ENCODE measurements around the gene PTPN9. TPM values are rescaled to one million over a fixed set of nuclear protein-coding genes. Genes with fewer than 3 reads are reported as not detected.
A peak's percentile ranks its signal among the peaks of the same experiment; 100 is the strongest.

The PTPN9 gene
- total and polyA plus RNA-seq, 2 of the 13 experiments (the other 11 are each of a cell fraction or from before 2014, with no cell fraction given) = 16.6 to 19.9 TPM

GRCh38 chr15:75453703-75454470 lies 125.2 kb downstream of the PTPN9 start (continued):
- TF ChIP-seq, protein P1, sequence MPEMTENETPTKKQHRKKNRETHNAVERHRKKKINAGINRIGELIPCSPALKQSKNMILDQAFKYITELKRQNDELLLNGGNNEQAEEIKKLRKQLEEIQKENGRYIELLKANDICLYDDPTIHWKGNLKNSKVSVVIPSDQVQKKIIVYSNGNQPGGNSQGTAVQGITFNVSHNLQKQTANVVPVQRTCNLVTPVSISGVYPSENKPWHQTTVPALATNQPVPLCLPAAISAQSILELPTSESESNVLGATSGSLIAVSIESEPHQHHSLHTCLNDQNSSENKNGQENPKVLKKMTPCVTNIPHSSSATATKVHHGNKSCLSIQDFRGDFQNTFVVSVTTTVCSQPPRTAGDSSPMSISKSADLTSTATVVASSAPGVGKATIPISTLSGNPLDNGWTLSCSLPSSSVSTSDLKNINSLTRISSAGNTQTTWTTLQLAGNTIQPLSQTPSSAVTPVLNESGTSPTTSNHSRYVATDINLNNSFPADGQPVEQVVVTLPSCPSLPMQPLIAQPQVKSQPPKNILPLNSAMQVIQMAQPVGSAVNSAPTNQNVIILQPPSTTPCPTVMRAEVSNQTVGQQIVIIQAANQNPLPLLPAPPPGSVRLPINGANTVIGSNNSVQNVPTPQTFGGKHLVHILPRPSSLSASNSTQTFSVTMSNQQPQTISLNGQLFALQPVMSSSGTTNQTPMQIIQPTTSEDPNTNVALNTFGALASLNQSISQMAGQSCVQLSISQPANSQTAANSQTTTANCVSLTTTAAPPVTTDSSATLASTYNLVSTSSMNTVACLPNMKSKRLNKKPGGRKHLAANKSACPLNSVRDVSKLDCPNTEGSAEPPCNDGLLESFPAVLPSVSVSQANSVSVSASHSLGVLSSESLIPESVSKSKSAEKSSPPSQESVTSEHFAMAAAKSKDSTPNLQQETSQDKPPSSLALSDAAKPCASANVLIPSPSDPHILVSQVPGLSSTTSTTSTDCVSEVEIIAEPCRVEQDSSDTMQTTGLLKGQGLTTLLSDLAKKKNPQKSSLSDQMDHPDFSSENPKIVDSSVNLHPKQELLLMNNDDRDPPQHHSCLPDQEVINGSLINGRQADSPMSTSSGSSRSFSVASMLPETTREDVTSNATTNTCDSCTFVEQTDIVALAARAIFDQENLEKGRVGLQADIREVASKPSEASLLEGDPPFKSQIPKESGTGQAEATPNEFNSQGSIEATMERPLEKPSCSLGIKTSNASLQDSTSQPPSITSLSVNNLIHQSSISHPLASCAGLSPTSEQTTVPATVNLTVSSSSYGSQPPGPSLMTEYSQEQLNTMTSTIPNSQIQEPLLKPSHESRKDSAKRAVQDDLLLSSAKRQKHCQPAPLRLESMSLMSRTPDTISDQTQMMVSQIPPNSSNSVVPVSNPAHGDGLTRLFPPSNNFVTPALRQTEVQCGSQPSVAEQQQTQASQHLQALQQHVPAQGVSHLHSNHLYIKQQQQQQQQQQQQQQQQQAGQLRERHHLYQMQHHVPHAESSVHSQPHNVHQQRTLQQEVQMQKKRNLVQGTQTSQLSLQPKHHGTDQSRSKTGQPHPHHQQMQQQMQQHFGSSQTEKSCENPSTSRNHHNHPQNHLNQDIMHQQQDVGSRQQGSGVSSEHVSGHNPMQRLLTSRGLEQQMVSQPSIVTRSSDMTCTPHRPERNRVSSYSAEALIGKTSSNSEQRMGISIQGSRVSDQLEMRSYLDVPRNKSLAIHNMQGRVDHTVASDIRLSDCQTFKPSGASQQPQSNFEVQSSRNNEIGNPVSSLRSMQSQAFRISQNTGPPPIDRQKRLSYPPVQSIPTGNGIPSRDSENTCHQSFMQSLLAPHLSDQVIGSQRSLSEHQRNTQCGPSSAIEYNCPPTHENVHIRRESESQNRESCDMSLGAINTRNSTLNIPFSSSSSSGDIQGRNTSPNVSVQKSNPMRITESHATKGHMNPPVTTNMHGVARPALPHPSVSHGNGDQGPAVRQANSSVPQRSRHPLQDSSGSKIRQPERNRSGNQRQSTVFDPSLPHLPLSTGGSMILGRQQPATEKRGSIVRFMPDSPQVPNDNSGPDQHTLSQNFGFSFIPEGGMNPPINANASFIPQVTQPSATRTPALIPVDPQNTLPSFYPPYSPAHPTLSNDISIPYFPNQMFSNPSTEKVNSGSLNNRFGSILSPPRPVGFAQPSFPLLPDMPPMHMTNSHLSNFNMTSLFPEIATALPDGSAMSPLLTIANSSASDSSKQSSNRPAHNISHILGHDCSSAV (CRISPR knock-in tag; IDR thresholded peaks at IDR 0.05; ENCODE audit: borderline replicate concordance) = no peak
- TF ChIP-seq, protein P2, sequence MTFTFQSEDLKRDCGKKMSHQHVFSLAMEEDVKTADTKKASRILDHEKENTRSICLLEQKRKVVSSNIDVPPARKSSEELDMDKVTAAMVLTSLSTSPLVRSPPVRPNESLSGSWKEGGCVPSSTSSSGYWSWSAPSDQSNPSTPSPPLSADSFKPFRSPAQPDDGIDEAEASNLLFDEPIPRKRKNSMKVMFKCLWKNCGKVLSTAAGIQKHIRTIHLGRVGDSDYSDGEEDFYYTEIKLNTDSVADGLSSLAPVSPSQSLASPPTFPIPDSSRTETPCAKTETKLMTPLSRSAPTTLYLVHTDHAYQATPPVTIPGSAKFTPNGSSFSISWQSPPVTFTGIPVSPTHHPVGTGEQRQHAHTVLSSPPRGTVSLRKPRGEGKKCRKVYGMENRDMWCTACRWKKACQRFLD (CRISPR knock-in tag; IDR thresholded peaks at IDR 0.05; ENCODE audit: borderline replicate concordance) = 0 out of 2 replicates have a peak, but pooled peaks have one; percentile 12
- TF ChIP-seq WIZ (CRISPR knock-in tag; IDR thresholded peaks at IDR 0.05) = no peak
- TF ChIP-seq HOXA9 (CRISPR knock-in tag; IDR thresholded peaks at IDR 0.05; ENCODE audit: borderline replicate concordance) = no peak
- no peak for TF ChIP-seq SOX5 (CRISPR knock-in tag; IDR thresholded peaks at IDR 0.05; ENCODE audit: borderline replicate concordance)
- TF ChIP-seq, protein P3, sequence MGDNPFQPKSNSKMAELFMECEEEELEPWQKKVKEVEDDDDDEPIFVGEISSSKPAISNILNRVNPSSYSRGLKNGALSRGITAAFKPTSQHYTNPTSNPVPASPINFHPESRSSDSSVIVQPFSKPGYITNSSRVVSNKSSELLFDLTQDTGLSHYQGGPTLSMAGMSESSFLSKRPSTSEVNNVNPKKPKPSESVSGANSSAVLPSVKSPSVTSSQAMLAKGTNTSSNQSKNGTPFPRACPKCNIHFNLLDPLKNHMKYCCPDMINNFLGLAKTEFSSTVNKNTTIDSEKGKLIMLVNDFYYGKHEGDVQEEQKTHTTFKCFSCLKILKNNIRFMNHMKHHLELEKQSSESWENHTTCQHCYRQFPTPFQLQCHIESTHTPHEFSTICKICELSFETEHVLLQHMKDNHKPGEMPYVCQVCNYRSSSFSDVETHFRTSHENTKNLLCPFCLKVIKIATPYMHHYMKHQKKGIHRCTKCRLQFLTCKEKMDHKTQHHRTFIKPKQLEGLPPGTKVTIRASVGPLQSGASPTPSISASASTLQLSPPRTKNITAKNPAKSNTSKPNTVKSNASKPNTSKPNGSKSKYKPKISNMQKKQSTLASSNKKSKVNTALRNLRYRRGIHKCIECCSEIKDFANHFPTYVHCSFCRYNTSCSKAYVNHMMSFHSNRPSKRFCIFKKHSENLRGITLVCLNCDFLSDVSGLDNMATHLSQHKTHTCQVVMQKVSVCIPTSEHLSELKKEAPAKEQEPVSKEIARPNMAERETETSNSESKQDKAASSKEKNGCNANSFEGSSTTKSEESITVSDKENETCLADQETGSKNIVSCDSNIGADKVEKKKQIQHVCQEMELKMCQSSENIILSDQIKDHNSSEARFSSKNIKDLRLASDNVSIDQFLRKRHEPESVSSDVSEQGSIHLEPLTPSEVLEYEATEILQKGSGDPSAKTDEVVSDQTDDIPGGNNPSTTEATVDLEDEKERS (CRISPR knock-in tag; IDR thresholded peaks at IDR 0.05) = no peak
- TF ChIP-seq U2AF1 (optimal IDR thresholded peaks at IDR 0.05; ENCODE audit: low read depth, low read length) = no peak
- TF ChIP-seq ZNF275 (CRISPR knock-in tag; IDR thresholded peaks at IDR 0.05; ENCODE audit: borderline replicate concordance) = no peak
- no peak for TF ChIP-seq ZNF282 (IDR thresholded peaks at IDR 0.05; ENCODE audit: partially characterized antibody)
- no peak for TF ChIP-seq SETDB1 (CRISPR knock-in tag; IDR thresholded peaks at IDR 0.05; ENCODE audit: borderline replicate concordance)
- TF ChIP-seq PHF20 (CRISPR knock-in tag; IDR thresholded peaks at IDR 0.05) = 0 out of 2 replicates have a peak, but pooled peaks have one; percentile 30
- peak; percentile 62; the same call in 1 of the 2 replicates for TF ChIP-seq MYPOP (CRISPR knock-in tag; IDR thresholded peaks at IDR 0.05)

Measured in HepG2 (cell line).